ENCODE results near the gene XXYLT1. TPM values are rescaled to one million over a fixed set of nuclear protein-coding genes. Genes with fewer than 3 reads are reported as not detected.

The XXYLT1 gene
- polyA plus RNA-seq, 1 donor (not counting 4 experiments of a cell fraction or from before 2014, with no cell fraction given): 11.1 TPM

GRCh38 chr3:195095035-195095703 lies 175.8 kb downstream of the XXYLT1 start:
- Histone ChIP-seq H3K9me3 (ENCODE audit: control insufficient read depth, low read depth, low read length) (no peaks in the 10 kb centered on the region), H3K79me2 (ENCODE audit: control insufficient read depth, insufficient read depth, low read length) (no peaks in the 10 kb centered on the region), H3K4me2 (ENCODE audit: control insufficient read depth, extremely low read depth, insufficient read depth, low read depth, low read length) (no peak overlapping the region), H3K36me3 (ENCODE audit: control insufficient read depth in 2 of 2, extremely low read depth in 1 of 2, insufficient read depth in 2 of 2, low read length in 2 of 2) (no peaks in the 10 kb centered on the region), H3K4me1 (ENCODE audit: control insufficient read depth, extremely low read depth, insufficient read depth, low read length) (peaks cover 22% of the 10 kb centered on the region), H3K9ac (ENCODE audit: control insufficient read depth, extremely low read depth, insufficient read depth, low read length) (no peak overlapping the region), H3K4me3 (ENCODE audit: control insufficient read depth in 2 of 3, extremely low read depth in 1 of 3, insufficient read depth in 2 of 3, low read depth in 1 of 3, low read length in 3 of 3) (no peak overlapping the region), H2AFZ (ENCODE audit: control insufficient read depth, low read length) (no peak overlapping the region), H3K27ac (ENCODE audit: control insufficient read depth, insufficient read depth, low read length) (no peak overlapping the region), H4K20me1 (ENCODE audit: control insufficient read depth, extremely low read depth, insufficient read depth, low read length) (no peaks in the 10 kb centered on the region), H3K9me1 (ENCODE audit: control insufficient read depth, extremely low read depth, insufficient read depth, low read length) (no peaks in the 10 kb centered on the region), H3K27me3 (ENCODE audit: control insufficient read depth, extremely low read depth, insufficient read depth, low read length) (no peaks in the 10 kb centered on the region)
- dilution Hi-C loops (cut with MboI; ENCODE audit: extremely low pct_ligation_motif_present, low sequenced_read_pairs): no loop called here
- FAIRE-seq (no peak), DNase-seq (ENCODE audit: low read depth, low spot score) (no peak)
- no peak for TF ChIP-seq EZH2 (IDR thresholded peaks at IDR 0.05; ENCODE audit: low read length)
- no peak for TF ChIP-seq CTCF (optimal IDR thresholded peaks at IDR 0.05 in 1 of 3, IDR thresholded peaks at IDR 0.05 in 1 of 3, conservative IDR thresholded peaks at IDR 0.05 in 1 of 3; ENCODE audit: extremely low read depth in 1 of 3, insufficient read depth in 2 of 3, low read length in 3 of 3)

GRCh38 chr3:195094191-195094921 lies 176.6 kb downstream of the XXYLT1 start:
- Histone ChIP-seq H3K27ac (ENCODE audit: control insufficient read depth, insufficient read depth, low read length) (no peak overlapping the region), H3K4me1 (ENCODE audit: control insufficient read depth, extremely low read depth, insufficient read depth, low read length) (peaks cover 22% of the 10 kb centered on the region), H3K9me3 (ENCODE audit: control insufficient read depth, low read depth, low read length) (no peaks in the 10 kb centered on the region), H3K9ac (ENCODE audit: control insufficient read depth, extremely low read depth, insufficient read depth, low read length) (no peak overlapping the region), H3K36me3 (ENCODE audit: control insufficient read depth in 2 of 2, extremely low read depth in 1 of 2, insufficient read depth in 2 of 2, low read length in 2 of 2) (no peaks in the 10 kb centered on the region), H4K20me1 (ENCODE audit: control insufficient read depth, extremely low read depth, insufficient read depth, low read length) (no peaks in the 10 kb centered on the region), H3K9me1 (ENCODE audit: control insufficient read depth, extremely low read depth, insufficient read depth, low read length) (no peaks in the 10 kb centered on the region), H3K4me3 (ENCODE audit: control insufficient read depth in 2 of 3, extremely low read depth in 1 of 3, insufficient read depth in 2 of 3, low read depth in 1 of 3, low read length in 3 of 3) (no peak overlapping the region), H3K79me2 (ENCODE audit: control insufficient read depth, insufficient read depth, low read length) (no peaks in the 10 kb centered on the region), H3K4me2 (ENCODE audit: control insufficient read depth, extremely low read depth, insufficient read depth, low read depth, low read length) (no peak overlapping the region), H2AFZ (ENCODE audit: control insufficient read depth, low read length) (no peak overlapping the region), H3K27me3 (ENCODE audit: control insufficient read depth, extremely low read depth, insufficient read depth, low read length) (no peaks in the 10 kb centered on the region)
- dilution Hi-C loops (cut with MboI; ENCODE audit: extremely low pct_ligation_motif_present, low sequenced_read_pairs): no loop called here
- no peak for FAIRE-seq
- DNase-seq (ENCODE audit: low read depth, low spot score): no peak
- TF ChIP-seq EZH2 (IDR thresholded peaks at IDR 0.05; ENCODE audit: low read length): no peak
- TF ChIP-seq CTCF (optimal IDR thresholded peaks at IDR 0.05 in 1 of 3, IDR thresholded peaks at IDR 0.05 in 1 of 3, conservative IDR thresholded peaks at IDR 0.05 in 1 of 3; ENCODE audit: extremely low read depth in 1 of 3, insufficient read depth in 2 of 3, low read length in 3 of 3): no peak
